Left ventricle myocardium inferior (tissue), 1 donor: ENCODE data around the gene BMP2K. TPM values are rescaled to one million over a fixed set of nuclear protein-coding genes. Genes with fewer than 3 reads are reported as not detected.

Experiments used
- DNase-seq: peaks from one replicate; pipeline ENCODE4 v3.0.0-alpha.2; 2020
- H3K27ac ChIP-seq: fragments of 200-600 bp; replicated peaks from 2 replicates; pipeline ENCODE4 v1.8.0; 2021
- H3K27me3 ChIP-seq: fragments of 200-600 bp; 2 replicates; pipeline ENCODE4 v1.8.0; 2021; ENCODE audit warnings: low read depth
- H3K36me3 ChIP-seq: fragments of 200-600 bp; 2 replicates; pipeline ENCODE4 v1.8.0; 2021
- H3K4me1 ChIP-seq: fragments of 200-600 bp; 2 replicates; pipeline ENCODE4 v1.8.0; 2021
- H3K4me3 ChIP-seq: fragments of 200-600 bp; 2 replicates; pipeline ENCODE4 v1.8.0; 2021; ENCODE audit warnings: mild to moderate bottlenecking, moderate library complexity
- H3K9me3 ChIP-seq: fragments of 200-600 bp; replicated peaks from 2 replicates; pipeline ENCODE4 v1.8.0; 2021
- intact Hi-C: fragments of 100-400 bp; cut with micrococcal nuclease; formaldehyde crosslinking; loops from one replicate; pipeline ENCODE4 v1.11.0; 2022
- total RNA-seq: library from RNA; stranded (reverse); fragmentation: NEBNext Ultra II Directional; extraction: Animal tissue kit (Norgen Biotek cat#: 25700); gene quantifications from one replicate; pipeline ENCODE4 v1.2.1, GENCODE V29; 2021
- TF ChIP-seq, protein P1 (sequence below): fragments of 200-600 bp; IDR thresholded peaks from 2 replicates; pipeline ENCODE4 v1.8.0; 2021; ENCODE audit warnings: antibody characterized with exemption, mild to moderate bottlenecking, borderline replicate concordance
- donor health status: DM: no; HTN: yes; CAD: no; lungs with severe emphysema.

Gene BMP2K
- total RNA-seq, 1 donor from 2014 or later: 16.2 TPM

DNA sequence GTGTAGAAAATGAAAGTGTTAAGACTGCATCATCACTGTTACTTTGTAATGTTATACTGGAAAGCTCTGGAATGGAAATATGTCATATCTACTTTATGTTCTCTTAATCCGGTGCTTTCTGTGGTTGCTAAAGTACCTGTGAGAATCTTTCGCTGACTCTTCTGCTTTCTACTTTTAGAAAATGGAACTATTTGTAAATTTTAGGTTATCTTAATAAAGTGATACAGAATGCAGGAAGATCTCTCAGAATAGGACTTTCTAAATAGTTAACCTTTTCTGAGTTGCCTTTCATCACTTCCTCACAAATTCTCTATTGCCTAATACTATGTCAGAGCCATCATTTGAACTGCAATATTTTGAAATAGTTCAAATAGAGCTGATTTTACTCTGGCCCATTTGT is 69.3 kb downstream of the BMP2K start:
- H3K36me3 ChIP-seq: peaks cover 11% of the 10 kb centered on the region
- no peak overlapping the region for H3K4me3 ChIP-seq
- no peaks in the 10 kb centered on the region for H3K4me1 ChIP-seq
- DNase-seq: no peak
- H3K9me3 ChIP-seq: no peaks in the 10 kb centered on the region
- no peaks in the 10 kb centered on the region for H3K27me3 ChIP-seq
- intact Hi-C loops: no loop called here
- TF ChIP-seq, protein P1, sequence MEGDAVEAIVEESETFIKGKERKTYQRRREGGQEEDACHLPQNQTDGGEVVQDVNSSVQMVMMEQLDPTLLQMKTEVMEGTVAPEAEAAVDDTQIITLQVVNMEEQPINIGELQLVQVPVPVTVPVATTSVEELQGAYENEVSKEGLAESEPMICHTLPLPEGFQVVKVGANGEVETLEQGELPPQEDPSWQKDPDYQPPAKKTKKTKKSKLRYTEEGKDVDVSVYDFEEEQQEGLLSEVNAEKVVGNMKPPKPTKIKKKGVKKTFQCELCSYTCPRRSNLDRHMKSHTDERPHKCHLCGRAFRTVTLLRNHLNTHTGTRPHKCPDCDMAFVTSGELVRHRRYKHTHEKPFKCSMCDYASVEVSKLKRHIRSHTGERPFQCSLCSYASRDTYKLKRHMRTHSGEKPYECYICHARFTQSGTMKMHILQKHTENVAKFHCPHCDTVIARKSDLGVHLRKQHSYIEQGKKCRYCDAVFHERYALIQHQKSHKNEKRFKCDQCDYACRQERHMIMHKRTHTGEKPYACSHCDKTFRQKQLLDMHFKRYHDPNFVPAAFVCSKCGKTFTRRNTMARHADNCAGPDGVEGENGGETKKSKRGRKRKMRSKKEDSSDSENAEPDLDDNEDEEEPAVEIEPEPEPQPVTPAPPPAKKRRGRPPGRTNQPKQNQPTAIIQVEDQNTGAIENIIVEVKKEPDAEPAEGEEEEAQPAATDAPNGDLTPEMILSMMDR: no peak
- H3K27ac ChIP-seq: no peak overlapping the region

DNA sequence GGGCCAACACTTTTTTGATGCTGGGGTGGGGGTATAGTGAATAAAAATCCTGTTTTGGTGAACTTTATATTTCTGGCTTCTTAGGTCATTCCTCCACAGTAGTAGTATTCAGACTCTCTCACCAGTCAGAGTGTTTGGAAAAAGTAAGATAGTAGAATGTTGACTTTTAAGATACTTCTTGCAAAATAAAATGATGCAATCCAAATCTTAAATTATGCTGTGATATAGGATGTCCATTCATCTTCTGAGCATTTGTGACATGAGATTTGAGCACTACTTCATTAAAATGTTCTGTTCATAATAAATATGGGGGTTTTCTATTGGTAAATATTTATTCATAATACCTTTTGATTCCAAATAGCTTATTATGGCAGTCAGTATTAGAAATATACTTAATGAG is 70.1 kb downstream of the BMP2K start:
- intact Hi-C loops: no loop called here
- Histone ChIP-seq H3K27ac (no peak overlapping the region), H3K4me3 (no peak overlapping the region), H3K36me3 (peaks cover 16% of the 10 kb centered on the region), H3K4me1 (no peaks in the 10 kb centered on the region), H3K27me3 (no peaks in the 10 kb centered on the region), H3K9me3 (no peaks in the 10 kb centered on the region)
- TF ChIP-seq, protein P1: no peak
- no peak for DNase-seq

DNA sequence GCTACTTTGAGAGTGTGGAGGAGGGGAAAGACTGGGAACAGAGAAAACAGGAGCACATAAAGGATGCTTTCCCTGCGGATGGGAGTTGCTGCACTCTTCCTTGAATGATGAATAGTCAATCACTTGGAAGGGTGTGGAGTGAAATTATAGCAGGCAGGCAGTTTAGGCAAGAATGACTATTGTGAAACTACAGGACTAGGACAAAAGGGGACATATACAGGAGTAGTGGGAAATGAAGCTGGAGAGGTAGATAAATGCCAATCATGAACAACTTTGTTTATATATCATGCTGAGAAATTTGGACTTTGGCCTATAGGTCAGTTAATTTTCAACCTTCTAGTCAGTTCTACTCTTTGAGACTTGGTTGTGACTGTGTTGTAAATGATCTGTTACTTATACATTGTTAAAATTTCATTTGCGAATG is 86.2 kb downstream of the BMP2K start:
- TF ChIP-seq, protein P1: no peak
- no peak overlapping the region for H3K4me3 ChIP-seq
- peaks cover 11% of the 10 kb centered on the region for H3K36me3 ChIP-seq
- H3K27ac ChIP-seq: no peak overlapping the region
- H3K9me3 ChIP-seq: no peaks in the 10 kb centered on the region
- DNase-seq: no peak
- no peaks in the 10 kb centered on the region for H3K27me3 ChIP-seq
- intact Hi-C loops: loop anchor here (2.0 kb wide), 1 partner anchor 250 kb away; no protein-coding TSS in a partner anchor
- peaks cover 10% of the 10 kb centered on the region for H3K4me1 ChIP-seq

DNA sequence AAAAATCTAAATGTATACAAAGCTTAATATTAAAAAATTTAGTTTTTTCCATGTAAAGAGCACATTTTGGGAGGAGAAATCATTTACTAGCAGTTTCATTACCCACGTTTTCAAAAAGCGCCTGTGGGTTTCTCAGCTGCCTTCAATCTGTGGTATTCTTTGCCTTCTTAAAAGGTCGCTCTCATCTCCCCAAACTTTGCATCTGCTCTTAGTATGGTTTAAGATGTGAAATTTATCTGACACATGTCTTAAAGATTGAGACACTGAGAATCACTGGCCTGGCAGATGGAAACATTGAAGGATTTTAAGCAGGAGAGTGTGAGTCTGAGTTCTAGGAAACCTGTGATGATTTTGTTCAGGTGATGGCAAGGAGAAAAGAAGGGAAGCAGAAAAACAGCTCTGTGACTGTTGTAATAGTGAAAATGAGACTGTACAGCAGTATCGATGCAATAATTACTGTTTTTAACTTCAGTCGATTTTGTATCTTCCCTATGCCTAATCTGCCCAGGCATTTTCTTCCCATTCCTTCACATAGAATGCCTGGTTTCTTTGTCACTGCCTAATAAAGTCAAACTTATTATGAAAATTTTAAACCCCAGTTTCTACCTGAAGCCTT is 87.2 kb downstream of the BMP2K start:
- no peak for DNase-seq
- Histone ChIP-seq H3K27ac (no peak overlapping the region), H3K27me3 (no peaks in the 10 kb centered on the region), H3K9me3 (no peaks in the 10 kb centered on the region), H3K36me3 (peaks cover 19% of the 10 kb centered on the region), H3K4me3 (no peak overlapping the region), H3K4me1 (peaks cover 5% of the 10 kb centered on the region)
- intact Hi-C loops: loop anchor here (2.0 kb wide), 1 partner anchor 251 kb away; no protein-coding TSS in a partner anchor
- TF ChIP-seq, protein P1: no peak

DNA sequence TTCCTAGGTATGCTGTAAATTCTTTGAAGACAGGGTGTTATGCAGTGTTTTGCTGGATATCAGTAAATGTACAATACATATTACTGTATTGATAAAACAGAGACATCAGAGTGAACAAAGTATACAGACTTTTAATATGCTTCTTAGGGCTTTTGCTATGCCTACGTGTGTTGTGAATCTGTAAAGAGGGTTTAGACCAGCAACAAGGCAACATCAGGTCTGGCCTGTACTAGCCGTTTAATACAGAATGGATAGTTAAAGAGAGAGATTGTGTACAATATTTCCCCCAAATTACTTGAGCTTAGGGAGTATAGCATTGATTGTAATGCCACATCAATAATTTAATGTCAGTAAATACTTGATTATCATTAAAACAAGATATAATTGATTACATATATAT is 87.8 kb downstream of the BMP2K start:
- TF ChIP-seq, protein P1: no peak
- Histone ChIP-seq H3K4me1 (peaks cover 5% of the 10 kb centered on the region), H3K9me3 (no peaks in the 10 kb centered on the region), H3K27ac (no peak overlapping the region), H3K27me3 (no peaks in the 10 kb centered on the region), H3K36me3 (peaks cover 23% of the 10 kb centered on the region), H3K4me3 (no peak overlapping the region)
- DNase-seq: no peak
- intact Hi-C loops: loop anchor here (2.0 kb wide), 1 partner anchor 251 kb away; no protein-coding TSS in a partner anchor
